Measurements from ENCODE around the gene GPC6. TPM values are rescaled to one million over a fixed set of nuclear protein-coding genes. Genes with fewer than 3 reads are reported as not detected.
A peak's percentile ranks its signal among the peaks of the same experiment; 100 is the strongest.

GPC6 gene
- polyA plus RNA-seq, 1 donor: 26.7 TPM

DNA sequence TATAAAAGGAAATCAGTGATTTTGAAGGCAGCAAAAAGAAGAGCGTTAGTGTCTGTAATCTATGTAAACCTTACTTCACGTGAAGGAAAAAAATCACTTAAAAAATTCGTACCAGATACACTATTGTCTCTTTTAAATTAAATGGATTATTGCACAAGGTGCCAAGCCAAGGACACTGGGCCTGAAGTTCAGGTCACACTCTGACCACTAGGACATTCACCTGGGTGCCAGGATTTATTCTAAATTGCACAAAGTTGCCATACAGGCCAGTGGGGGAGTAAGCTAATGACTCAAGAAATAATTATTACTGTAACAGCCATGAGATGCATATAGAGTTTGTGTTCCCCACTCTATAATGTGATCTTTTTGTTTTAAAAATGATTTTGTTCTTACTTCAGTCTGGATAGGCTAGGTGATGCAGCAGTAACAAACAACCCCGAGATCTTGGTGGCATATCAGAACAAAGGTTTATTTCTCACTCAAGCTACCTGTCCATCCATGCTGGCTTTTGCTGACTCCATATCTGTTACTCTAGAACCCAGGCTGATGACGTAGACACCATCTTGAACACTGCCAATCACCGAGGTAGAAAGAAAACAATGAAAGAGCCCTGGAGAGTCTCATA is 1000.8 kb downstream of the GPC6 start:
- Histone ChIP-seq H3K27me3 (ENCODE audit: control insufficient read depth, insufficient read depth, low read length) (no peaks in the 10 kb centered on the region), H3K4me1 (ENCODE audit: control insufficient read depth, insufficient read depth, low read length) (no peaks in the 10 kb centered on the region), H3K27ac (ENCODE audit: low read length) (no peak overlapping the region), H3K4me3 (ENCODE audit: low read length) (no peak overlapping the region), H3K9me3 (ENCODE audit: control insufficient read depth, low read depth, low read length) (no peaks in the 10 kb centered on the region), H3K36me3 (ENCODE audit: control insufficient read depth, insufficient read depth, low read length) (no peaks in the 10 kb centered on the region)
- no peak for DNase-seq
- WGBS (ENCODE audit: insufficient coverage, low lambda C conversion rate): 100% methylated on average over 4 of the region's 6 CpGs

DNA sequence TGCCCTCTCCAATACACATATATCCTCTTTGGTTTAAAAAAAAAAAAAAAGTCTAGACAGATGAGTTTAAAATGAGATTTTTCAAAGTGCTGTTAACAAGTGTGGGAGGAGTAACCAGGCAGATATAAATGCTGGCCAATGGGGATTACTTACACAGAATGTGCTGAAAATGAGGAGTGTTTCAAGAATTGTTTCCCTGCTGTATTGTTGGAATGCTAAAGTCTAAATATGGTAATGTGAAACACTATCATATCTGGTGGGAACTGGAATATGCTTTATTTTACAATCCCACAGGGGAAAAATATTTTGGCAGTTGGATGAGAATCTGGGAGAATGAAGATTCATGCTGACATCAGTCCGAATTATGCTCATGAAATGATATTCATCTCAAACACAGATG is 1002.2 kb downstream of the GPC6 start:
- Histone ChIP-seq H3K4me3 (ENCODE audit: low read length) (no peak overlapping the region), H3K27me3 (ENCODE audit: control insufficient read depth, insufficient read depth, low read length) (no peaks in the 10 kb centered on the region), H3K36me3 (ENCODE audit: control insufficient read depth, insufficient read depth, low read length) (no peaks in the 10 kb centered on the region), H3K9me3 (ENCODE audit: control insufficient read depth, low read depth, low read length) (no peaks in the 10 kb centered on the region), H3K4me1 (ENCODE audit: control insufficient read depth, insufficient read depth, low read length) (no peaks in the 10 kb centered on the region), H3K27ac (ENCODE audit: low read length) (no peak overlapping the region)
- WGBS (ENCODE audit: insufficient coverage, low lambda C conversion rate): 100% methylated on average over 1 of the region's 1 CpG
- no peak for DNase-seq

DNA sequence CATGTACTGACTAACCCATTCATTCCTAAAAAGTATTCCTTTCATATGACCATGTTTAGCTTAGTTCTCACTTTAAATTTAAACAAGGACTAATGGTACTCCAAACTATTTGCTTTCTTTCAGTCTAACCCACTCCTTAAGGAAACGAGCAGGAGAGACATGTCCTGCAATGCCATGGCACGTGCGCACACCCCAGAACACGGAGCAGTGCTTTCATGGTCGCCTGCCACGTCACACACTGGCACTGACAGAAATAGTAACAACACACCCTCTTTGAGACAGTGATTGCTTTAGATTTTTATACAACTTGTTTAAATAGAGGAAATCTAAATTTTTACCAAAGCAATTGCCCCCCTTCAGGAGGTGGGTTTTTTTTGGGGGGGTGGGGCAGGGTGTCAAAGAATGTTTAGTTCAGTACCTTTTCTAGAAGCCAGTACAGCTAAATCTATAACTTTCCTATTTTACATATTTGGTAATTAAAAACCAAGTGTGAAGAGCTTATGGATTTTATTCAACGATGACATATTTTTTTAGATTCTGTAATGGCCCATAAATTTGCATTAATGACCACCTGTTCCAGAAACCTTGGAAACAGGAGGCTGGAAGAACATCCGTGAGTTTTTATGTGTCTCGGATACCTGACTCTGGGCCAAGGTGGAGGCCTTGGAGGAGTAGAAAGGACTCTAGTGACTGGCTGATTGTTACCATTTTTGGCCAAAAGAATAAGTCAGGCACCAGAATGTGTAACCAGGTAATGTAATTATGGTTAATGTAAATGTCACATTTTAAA is 1005.7 kb downstream of the GPC6 start:
- H3K36me3 ChIP-seq (ENCODE audit: control insufficient read depth, insufficient read depth, low read length): no peaks in the 10 kb centered on the region
- no peaks in the 10 kb centered on the region for H3K27me3 ChIP-seq (ENCODE audit: control insufficient read depth, insufficient read depth, low read length)
- H3K4me1 ChIP-seq (ENCODE audit: control insufficient read depth, insufficient read depth, low read length): peaks cover 10% of the 10 kb centered on the region
- H3K9me3 ChIP-seq (ENCODE audit: control insufficient read depth, low read depth, low read length): no peaks in the 10 kb centered on the region
- no peak overlapping the region for H3K4me3 ChIP-seq (ENCODE audit: low read length)
- H3K27ac ChIP-seq (ENCODE audit: low read length): no peak overlapping the region
- no peak for DNase-seq
- 100% methylated on average over 1 of the region's 9 CpGs for WGBS (ENCODE audit: insufficient coverage, low lambda C conversion rate)

DNA sequence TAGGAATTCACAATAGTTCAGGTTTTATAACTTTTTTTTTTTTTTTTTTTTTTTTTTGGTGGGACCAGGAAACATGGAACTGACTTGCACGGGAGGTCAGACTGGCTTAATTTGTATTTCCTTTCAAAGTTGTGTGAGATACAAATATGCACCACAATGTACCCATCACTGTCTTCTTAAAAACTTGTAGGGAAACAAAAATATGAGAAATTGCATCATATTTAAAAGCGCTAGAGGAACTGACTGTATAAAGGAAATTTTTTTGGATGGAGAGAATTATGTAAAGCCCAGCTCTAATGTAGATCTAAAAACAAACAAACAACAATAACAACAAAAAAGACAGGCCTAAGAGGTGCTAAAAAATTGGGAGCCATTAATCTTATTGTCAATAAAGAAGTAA is 1006.3 kb downstream of the GPC6 start:
- H3K9me3 ChIP-seq (ENCODE audit: control insufficient read depth, low read depth, low read length): no peaks in the 10 kb centered on the region
- DNase-seq: no peak
- H3K27ac ChIP-seq (ENCODE audit: low read length): no peak overlapping the region
- WGBS (ENCODE audit: insufficient coverage, low lambda C conversion rate): no CpG with 5 or more reads among the region's 2 CpGs
- H3K27me3 ChIP-seq (ENCODE audit: control insufficient read depth, insufficient read depth, low read length): no peaks in the 10 kb centered on the region
- no peak overlapping the region for H3K4me3 ChIP-seq (ENCODE audit: low read length)
- no peaks in the 10 kb centered on the region for H3K36me3 ChIP-seq (ENCODE audit: control insufficient read depth, insufficient read depth, low read length)
- H3K4me1 ChIP-seq (ENCODE audit: control insufficient read depth, insufficient read depth, low read length): peaks cover 13% of the 10 kb centered on the region

DNA sequence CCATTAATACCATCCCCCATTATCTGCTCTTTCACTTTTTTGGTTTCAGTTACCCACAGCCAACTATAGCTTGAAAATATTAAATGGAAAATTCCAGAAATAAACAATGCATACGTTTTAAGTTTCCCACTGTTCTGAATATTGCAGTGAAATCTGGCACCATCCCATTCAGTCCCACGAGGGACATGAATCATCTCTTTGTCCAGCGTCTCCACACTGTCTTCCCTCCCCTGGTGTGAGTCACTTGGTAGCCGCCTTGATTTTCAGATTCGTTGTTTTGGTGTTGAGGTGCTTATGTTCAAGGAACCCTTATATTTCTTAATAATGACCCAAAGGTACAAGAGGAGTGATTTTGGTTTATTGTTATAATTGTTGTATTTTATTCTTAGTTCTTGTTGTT is 1006.8 kb downstream of the GPC6 start:
- H3K9me3 ChIP-seq (ENCODE audit: control insufficient read depth, low read depth, low read length): no peaks in the 10 kb centered on the region
- peaks cover 13% of the 10 kb centered on the region for H3K4me1 ChIP-seq (ENCODE audit: control insufficient read depth, insufficient read depth, low read length)
- WGBS (ENCODE audit: insufficient coverage, low lambda C conversion rate): 100% methylated on average over 1 of the region's 5 CpGs
- no peaks in the 10 kb centered on the region for H3K27me3 ChIP-seq (ENCODE audit: control insufficient read depth, insufficient read depth, low read length)
- H3K27ac ChIP-seq (ENCODE audit: low read length): no peak overlapping the region
- no peak for DNase-seq
- no peak overlapping the region for H3K4me3 ChIP-seq (ENCODE audit: low read length)
- H3K36me3 ChIP-seq (ENCODE audit: control insufficient read depth, insufficient read depth, low read length): no peaks in the 10 kb centered on the region

DNA sequence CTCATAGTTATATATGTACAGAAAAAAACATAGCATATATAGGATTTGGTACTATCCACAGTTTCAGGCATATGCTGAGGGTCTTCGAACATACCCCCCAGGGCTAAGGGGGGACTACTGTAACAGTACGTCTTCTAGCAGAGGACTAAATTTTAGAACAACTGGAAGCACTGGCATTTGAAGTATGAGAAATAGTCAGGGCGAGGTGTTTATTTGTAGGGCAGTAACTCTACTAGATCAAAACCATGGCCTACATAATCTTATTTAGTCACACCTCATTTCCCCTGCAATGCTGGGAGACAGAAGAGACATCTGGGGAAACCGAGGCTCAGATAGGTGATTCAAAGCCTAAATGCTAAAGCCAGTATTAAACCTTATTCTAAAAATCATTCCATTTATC is 1007.2 kb downstream of the GPC6 start:
- H3K27me3 ChIP-seq (ENCODE audit: control insufficient read depth, insufficient read depth, low read length): no peaks in the 10 kb centered on the region
- H3K4me3 ChIP-seq (ENCODE audit: low read length): no peak overlapping the region
- 100% methylated on average over 1 of the region's 4 CpGs for WGBS (ENCODE audit: insufficient coverage, low lambda C conversion rate)
- H3K36me3 ChIP-seq (ENCODE audit: control insufficient read depth, insufficient read depth, low read length): no peaks in the 10 kb centered on the region
- no peaks in the 10 kb centered on the region for H3K9me3 ChIP-seq (ENCODE audit: control insufficient read depth, low read depth, low read length)
- H3K27ac ChIP-seq (ENCODE audit: low read length): no peak overlapping the region
- peaks cover 13% of the 10 kb centered on the region for H3K4me1 ChIP-seq (ENCODE audit: control insufficient read depth, insufficient read depth, low read length)
- DNase-seq: no peak

DNA sequence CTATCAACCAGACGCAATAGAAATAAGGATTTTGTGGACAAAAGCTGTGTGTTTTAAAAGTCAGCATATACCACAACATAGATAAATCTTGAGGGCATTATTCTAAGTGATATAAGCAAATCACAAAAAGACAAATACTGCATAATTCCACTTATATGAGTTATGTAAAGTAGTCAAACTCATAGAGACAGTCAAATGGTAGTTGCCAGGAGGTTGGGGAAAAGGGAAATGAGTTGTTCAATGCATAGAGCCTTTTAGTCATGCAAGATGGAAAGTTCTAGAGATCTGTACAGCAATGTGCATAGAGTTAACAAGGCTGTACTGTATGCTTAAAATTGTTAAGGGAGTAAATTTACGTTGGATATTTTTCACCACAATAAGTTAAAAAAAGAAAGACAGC is 1008.1 kb downstream of the GPC6 start:
- Histone ChIP-seq H3K36me3 (ENCODE audit: control insufficient read depth, insufficient read depth, low read length) (no peaks in the 10 kb centered on the region), H3K27ac (ENCODE audit: low read length) (no peak overlapping the region), H3K4me1 (ENCODE audit: control insufficient read depth, insufficient read depth, low read length) (peaks cover 13% of the 10 kb centered on the region), H3K9me3 (ENCODE audit: control insufficient read depth, low read depth, low read length) (no peaks in the 10 kb centered on the region), H3K4me3 (ENCODE audit: low read length) (no peak overlapping the region), H3K27me3 (ENCODE audit: control insufficient read depth, insufficient read depth, low read length) (no peaks in the 10 kb centered on the region)
- DNase-seq: no peak
- WGBS (ENCODE audit: insufficient coverage, low lambda C conversion rate): no CpG with 5 or more reads among the region's 2 CpGs

DNA sequence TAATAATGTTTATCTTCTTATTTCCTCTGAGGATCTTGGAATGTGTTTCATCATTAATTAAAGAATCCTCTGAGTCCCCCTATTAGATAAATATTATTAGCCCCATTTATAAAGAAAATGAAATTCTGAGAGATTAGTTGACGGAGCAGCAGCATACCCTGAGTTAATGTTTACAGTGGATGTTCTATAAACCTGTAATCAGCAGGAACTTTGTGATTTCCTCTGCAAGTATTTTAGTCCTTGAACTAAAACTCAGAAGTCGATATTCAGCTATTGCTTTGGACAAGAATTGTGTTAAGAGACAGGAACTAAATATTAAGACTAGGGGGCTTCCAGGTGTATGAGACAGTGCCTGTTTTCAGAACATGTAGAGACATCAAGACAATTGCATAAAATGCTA is 1009.5 kb downstream of the GPC6 start:
- peak in 1 of 2 donors; percentile 46 for DNase-seq
- 8% methylated on average over 2 of the region's 2 CpGs for WGBS (ENCODE audit: insufficient coverage, low lambda C conversion rate)
- H3K27ac ChIP-seq (ENCODE audit: low read length): peak overlapping the region; percentile 46

DNA sequence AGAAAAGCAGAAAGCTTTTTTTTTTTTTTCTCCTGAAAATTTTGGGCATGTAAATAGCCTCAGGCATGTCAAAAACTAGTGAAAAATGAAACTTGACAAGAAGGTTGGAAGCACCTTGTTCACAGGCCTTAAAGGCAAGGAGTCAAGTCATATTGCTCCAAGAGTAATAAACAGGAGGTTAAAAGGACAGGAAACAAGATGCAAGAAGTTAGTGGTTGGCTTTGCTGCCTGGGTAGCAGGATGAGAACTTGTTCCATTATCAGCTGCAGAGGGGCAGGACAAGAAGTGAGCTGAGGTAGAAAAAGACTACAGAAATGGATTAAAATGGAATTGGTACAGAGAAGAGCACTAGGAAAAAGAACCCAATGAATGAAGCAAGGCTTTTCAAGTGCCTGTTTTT is 1010.3 kb downstream of the GPC6 start:
- H3K27me3 ChIP-seq (ENCODE audit: control insufficient read depth, insufficient read depth, low read length): no peaks in the 10 kb centered on the region
- H3K4me3 ChIP-seq (ENCODE audit: low read length): no peak overlapping the region
- peaks cover 13% of the 10 kb centered on the region for H3K4me1 ChIP-seq (ENCODE audit: control insufficient read depth, insufficient read depth, low read length)
- DNase-seq: peak; percentile 23 to 61
- H3K36me3 ChIP-seq (ENCODE audit: control insufficient read depth, insufficient read depth, low read length): no peaks in the 10 kb centered on the region
- H3K27ac ChIP-seq (ENCODE audit: low read length): peak overlapping the region; percentile 46
- no peaks in the 10 kb centered on the region for H3K9me3 ChIP-seq (ENCODE audit: control insufficient read depth, low read depth, low read length)

More for the DNA sequence above, 1009.5 kb downstream of the GPC6 start:
- Histone ChIP-seq H3K9me3 (ENCODE audit: control insufficient read depth, low read depth, low read length) (no peaks in the 10 kb centered on the region), H3K4me1 (ENCODE audit: control insufficient read depth, insufficient read depth, low read length) (peaks cover 13% of the 10 kb centered on the region), H3K36me3 (ENCODE audit: control insufficient read depth, insufficient read depth, low read length) (no peaks in the 10 kb centered on the region), H3K27me3 (ENCODE audit: control insufficient read depth, insufficient read depth, low read length) (no peaks in the 10 kb centered on the region), H3K4me3 (ENCODE audit: low read length) (no peak overlapping the region)

DNA sequence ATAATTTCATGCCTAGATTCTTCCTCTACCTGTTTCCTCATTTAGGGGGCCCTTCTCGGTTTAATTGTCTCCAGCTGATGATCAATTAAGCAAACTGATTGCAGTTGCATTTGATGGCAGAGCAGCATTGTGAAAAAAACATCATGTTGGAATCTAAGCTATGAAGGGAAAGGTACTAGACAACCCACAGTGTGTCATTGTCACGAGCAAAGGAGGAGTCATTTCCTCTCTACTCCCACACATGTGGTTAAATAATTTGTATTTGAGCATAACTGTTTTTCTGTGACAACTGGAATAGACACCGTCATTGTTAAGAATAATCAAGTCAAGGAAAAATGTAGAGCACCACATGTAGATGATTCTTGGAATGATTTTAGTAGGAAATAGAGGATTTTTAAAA is 1012.5 kb downstream of the GPC6 start:
- 71% methylated on average over 1 of the region's 3 CpGs for WGBS (ENCODE audit: insufficient coverage, low lambda C conversion rate)

DNA sequence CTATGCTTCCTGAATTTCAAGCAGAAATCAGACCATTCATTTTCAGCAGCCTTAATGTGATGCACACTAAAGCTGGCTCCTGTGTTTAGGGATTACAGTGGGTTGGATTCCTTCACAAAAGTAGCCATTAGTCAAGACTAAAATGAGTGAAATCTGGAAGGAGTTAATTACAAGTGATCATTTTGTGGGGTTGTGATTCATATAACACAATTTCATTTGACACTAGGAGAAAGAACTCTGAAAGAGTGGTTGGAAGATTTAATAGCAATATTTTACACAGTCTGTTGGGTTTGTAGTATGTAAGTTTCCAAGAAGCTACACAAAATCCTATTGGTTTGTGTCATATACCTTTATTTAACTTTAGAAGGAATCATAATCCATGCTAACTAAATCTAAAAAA is 1015.9 kb downstream of the GPC6 start:
- no peak for DNase-seq
- no peak overlapping the region for H3K4me3 ChIP-seq (ENCODE audit: low read length)
- H3K27me3 ChIP-seq (ENCODE audit: control insufficient read depth, insufficient read depth, low read length): no peaks in the 10 kb centered on the region
- H3K36me3 ChIP-seq (ENCODE audit: control insufficient read depth, insufficient read depth, low read length): no peaks in the 10 kb centered on the region
- H3K4me1 ChIP-seq (ENCODE audit: control insufficient read depth, insufficient read depth, low read length): peaks cover 1% of the 10 kb centered on the region
- H3K9me3 ChIP-seq (ENCODE audit: control insufficient read depth, low read depth, low read length): peaks cover 6% of the 10 kb centered on the region
- H3K27ac ChIP-seq (ENCODE audit: low read length): no peak overlapping the region

More for the DNA sequence above, 1012.5 kb downstream of the GPC6 start:
- Histone ChIP-seq H3K27ac (ENCODE audit: low read length) (no peak overlapping the region), H3K36me3 (ENCODE audit: control insufficient read depth, insufficient read depth, low read length) (no peaks in the 10 kb centered on the region), H3K4me3 (ENCODE audit: low read length) (no peak overlapping the region), H3K4me1 (ENCODE audit: control insufficient read depth, insufficient read depth, low read length) (peaks cover 13% of the 10 kb centered on the region), H3K9me3 (ENCODE audit: control insufficient read depth, low read depth, low read length) (no peaks in the 10 kb centered on the region), H3K27me3 (ENCODE audit: control insufficient read depth, insufficient read depth, low read length) (no peaks in the 10 kb centered on the region)
- DNase-seq: no peak
